HepG2 (cell line): ENCODE measurements around the gene UBE2B. TPM values are rescaled to one million over a fixed set of nuclear protein-coding genes. Genes with fewer than 3 reads are reported as not detected.
A peak's percentile ranks its signal among the peaks of the same experiment; 100 is the strongest.

Experiments used
- ARID4A ChIP-seq: sonication (generic); formaldehyde crosslinking; IDR thresholded peaks from 2 replicates; pipeline ENCODE4 v1.5.0; 2020; ENCODE audit warnings: mild to moderate bottlenecking, missing genetic modification reagents, borderline replicate concordance
- ATF7 ChIP-seq, 2 experiments: fragments of 450-650 bp in 1 of 2; sonication (generic) in 1 of 2; formaldehyde crosslinking in 1 of 2; IDR thresholded peaks; 2 replicates each; pipeline versions ENCODE4 v1.4.0 to v1.6.1; 2016 to 2020; ENCODE audit warnings: antibody characterized with exemption in 1 of 2, mild to moderate bottlenecking in 1 of 2, missing genetic modification reagents in 1 of 2
- BHLHE40 ChIP-seq: IDR thresholded peaks from 2 replicates; pipeline ENCODE4 v1.6.1; 2011; ENCODE audit warnings: low read length, improper control_type of control experiment
- EEA1 ChIP-seq: sonication (generic); formaldehyde crosslinking; IDR thresholded peaks from 2 replicates; pipeline ENCODE4 v1.5.1; 2020; ENCODE audit warnings: mild to moderate bottlenecking, missing genetic modification reagents, borderline replicate concordance
- JARID2 ChIP-seq: sonication (generic); formaldehyde crosslinking; IDR thresholded peaks from 2 replicates; pipeline ENCODE4 v1.8.1; 2023; ENCODE audit warnings: missing genetic modification reagents, inconsistent platforms; ENCODE audit not compliant: insufficient replicate concordance
- MIER3 ChIP-seq: IDR thresholded peaks from 2 replicates; pipeline ENCODE4 v1.6.1; 2016; ENCODE audit warnings: missing compliant biosample characterization, borderline replicate concordance
- NFRKB ChIP-seq: fragments of 450-650 bp; IDR thresholded peaks from 2 replicates; pipeline ENCODE4 v1.6.1; 2017
- U2AF1 ChIP-seq: fragments of 200-400 bp; formaldehyde crosslinking; optimal IDR thresholded peaks from 2 replicates; pipeline ENCODE3; 2017; ENCODE audit warnings: mild to moderate bottlenecking, low read depth, low read length
- WIZ ChIP-seq: sonication (generic); formaldehyde crosslinking; IDR thresholded peaks from 2 replicates; pipeline ENCODE4 v1.5.1; 2020; ENCODE audit warnings: mild to moderate bottlenecking, missing genetic modification reagents
- YEATS2 ChIP-seq: sonication (generic); formaldehyde crosslinking; IDR thresholded peaks from 2 replicates; pipeline ENCODE4 v1.4.0; 2020; ENCODE audit warnings: missing genetic modification reagents, borderline replicate concordance
- ZMAT5 ChIP-seq: sonication (generic); formaldehyde crosslinking; IDR thresholded peaks from 2 replicates; pipeline ENCODE4 v1.5.0; 2020; ENCODE audit warnings: mild to moderate bottlenecking, low read depth, missing genetic modification reagents, borderline replicate concordance
- ZNF441 ChIP-seq: sonication (generic); formaldehyde crosslinking; IDR thresholded peaks from 2 replicates; pipeline ENCODE4 v1.7.0; 2021; ENCODE audit warnings: missing genetic modification reagents, borderline replicate concordance
- polyA plus RNA-seq, 8 experiments: library from polyadenylated mRNA; depleted of rRNA in 3 of 8; stranded (reverse) in 7 of 8; unstranded in 1 of 8; fragments of >200 nt; fragmentation: Illumina TruSeq in 4 of 8; extraction: Trizol in 4 of 8; gene quantifications; 2 replicates each; pipeline versions ENCODE4 v1.2.1 to v1.2.3, GENCODE V29; 2011 to 2016; ENCODE audit warnings: low read depth in 4 of 8, missing spikeins in 1 of 8, mixed read lengths in 1 of 8; ENCODE audit not compliant: insufficient read depth in 1 of 8
- total RNA-seq, 5 experiments: library from RNA; depleted of rRNA; stranded (reverse); fragments of >200 nt; fragmentation: Illumina TruSeq; extraction: Trizol; gene quantifications; 2 replicates each; pipeline ENCODE4 v1.2.3, GENCODE V29; 2016; ENCODE audit warnings: low read depth in 1 of 5
- TF ChIP-seq, protein P1 (sequence below): sonication (generic); formaldehyde crosslinking; IDR thresholded peaks from 2 replicates; pipeline ENCODE4 v1.5.0; 2020; ENCODE audit warnings: missing genetic modification reagents
- TF ChIP-seq, protein P2 (sequence below): sonication (generic); formaldehyde crosslinking; IDR thresholded peaks from 2 replicates; pipeline ENCODE4 v1.8.1; 2023; ENCODE audit warnings: mild to moderate bottlenecking, inconsistent platforms, moderate library complexity, missing genetic modification reagents, borderline replicate concordance

The UBE2B gene
- total and polyA plus RNA-seq, 2 of the 13 experiments (the other 11 are each of a cell fraction or from before 2014, with no cell fraction given) = 25.2 to 56.0 TPM

DNA sequence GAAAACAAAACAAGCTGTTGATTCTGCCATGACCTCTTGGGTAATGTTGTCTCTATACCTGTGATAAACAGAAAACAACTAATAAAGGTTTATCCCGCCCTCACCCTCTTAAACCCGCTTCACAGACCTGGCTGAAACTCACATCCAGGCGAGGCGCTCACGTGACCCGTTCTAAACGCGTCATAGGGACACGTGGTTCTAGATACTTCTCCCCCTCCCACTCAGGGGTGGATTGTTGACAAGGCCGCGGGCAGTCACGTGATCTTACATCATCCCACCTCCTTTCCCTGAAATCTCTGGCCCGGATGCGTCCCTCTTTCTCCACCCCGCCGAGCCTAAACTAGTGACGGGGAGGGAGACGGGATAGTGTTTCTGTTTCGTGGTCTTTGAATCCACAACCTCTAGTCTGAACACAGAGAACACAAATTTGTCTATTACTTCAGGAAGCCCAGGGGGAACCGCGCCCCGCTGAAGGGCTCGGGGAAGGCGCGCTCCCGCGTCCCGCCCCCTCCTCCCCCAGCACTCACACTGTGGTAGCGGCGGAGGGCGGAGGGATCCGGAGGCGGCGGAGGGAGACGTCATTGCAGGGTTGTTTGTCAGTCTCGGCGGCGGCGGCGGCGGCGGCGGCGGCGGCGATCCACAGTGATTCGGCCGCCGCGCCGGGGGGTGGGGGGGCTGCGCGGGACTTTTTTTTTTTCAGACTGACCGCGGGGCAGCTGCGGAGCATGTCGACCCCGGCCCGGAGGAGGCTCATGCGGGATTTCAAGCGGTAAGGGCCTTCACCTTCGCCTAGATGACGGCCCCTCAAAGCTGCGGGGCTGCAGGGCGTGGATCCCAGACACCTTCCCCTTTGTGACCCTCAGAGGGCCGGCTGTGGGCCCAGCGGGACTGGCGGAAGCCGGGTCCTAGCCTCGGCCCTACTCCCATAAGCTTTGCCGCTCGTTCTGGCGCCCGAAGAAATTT is at the start of gene UBE2B (continued):
- TF ChIP-seq ZMAT5 (CRISPR knock-in tag) (no peak), EEA1 (CRISPR knock-in tag) (no peak), MIER3 (CRISPR knock-in tag) (no peak; the same call in 1 of the 2 replicates), YEATS2 (CRISPR knock-in tag) (peak; percentile 89), NFRKB (no peak), ATF7 (IDR thresholded peaks at IDR 0.05) (peak; percentile 92), ATF7 (CRISPR knock-in tag; IDR thresholded peaks at IDR 0.05) (peak; percentile 90), WIZ (CRISPR knock-in tag) (0 out of 2 replicates have a peak, but pooled peaks have one; percentile 63), ARID4A (peak; percentile 89; the same call in 1 of the 2 replicates), ZNF441 (CRISPR knock-in tag) (peak; percentile 8; the same call in 1 of the 2 replicates), U2AF1 (no peak), BHLHE40 (peak; percentile 97), JARID2 (peak; percentile 36)
- TF ChIP-seq, protein P1, sequence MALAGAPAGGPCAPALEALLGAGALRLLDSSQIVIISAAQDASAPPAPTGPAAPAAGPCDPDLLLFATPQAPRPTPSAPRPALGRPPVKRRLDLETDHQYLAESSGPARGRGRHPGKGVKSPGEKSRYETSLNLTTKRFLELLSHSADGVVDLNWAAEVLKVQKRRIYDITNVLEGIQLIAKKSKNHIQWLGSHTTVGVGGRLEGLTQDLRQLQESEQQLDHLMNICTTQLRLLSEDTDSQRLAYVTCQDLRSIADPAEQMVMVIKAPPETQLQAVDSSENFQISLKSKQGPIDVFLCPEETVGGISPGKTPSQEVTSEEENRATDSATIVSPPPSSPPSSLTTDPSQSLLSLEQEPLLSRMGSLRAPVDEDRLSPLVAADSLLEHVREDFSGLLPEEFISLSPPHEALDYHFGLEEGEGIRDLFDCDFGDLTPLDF (CRISPR knock-in tag) = peak; percentile 69; the same call in 1 of the 2 replicates
- TF ChIP-seq, protein P2, sequence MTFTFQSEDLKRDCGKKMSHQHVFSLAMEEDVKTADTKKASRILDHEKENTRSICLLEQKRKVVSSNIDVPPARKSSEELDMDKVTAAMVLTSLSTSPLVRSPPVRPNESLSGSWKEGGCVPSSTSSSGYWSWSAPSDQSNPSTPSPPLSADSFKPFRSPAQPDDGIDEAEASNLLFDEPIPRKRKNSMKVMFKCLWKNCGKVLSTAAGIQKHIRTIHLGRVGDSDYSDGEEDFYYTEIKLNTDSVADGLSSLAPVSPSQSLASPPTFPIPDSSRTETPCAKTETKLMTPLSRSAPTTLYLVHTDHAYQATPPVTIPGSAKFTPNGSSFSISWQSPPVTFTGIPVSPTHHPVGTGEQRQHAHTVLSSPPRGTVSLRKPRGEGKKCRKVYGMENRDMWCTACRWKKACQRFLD (CRISPR knock-in tag) = 0 out of 2 replicates have a peak, but pooled peaks have one; percentile 34
